HEK293T (cell line): ENCODE data around the gene RUBCNL.

Experiments
- BHLHE40 ChIP-seq: fragments of 450-650 bp; IDR thresholded peaks from 2 replicates; pipeline ENCODE4 v1.6.1; 2016; ENCODE audit warnings: mild to moderate bottlenecking, moderate library complexity, borderline replicate concordance
- ELF4 ChIP-seq: fragments of 450-650 bp; IDR thresholded peaks from 2 replicates; pipeline ENCODE4 v1.6.1; 2017; ENCODE audit warnings: antibody characterized with exemption

GRCh38 chr13:46340631-46341111, 46.4 kb downstream of the RUBCNL start:
- TF ChIP-seq BHLHE40 (no peak), ELF4 (no peak)
